OCI-LY7 (cell line): ENCODE measurements around the gene MIDN. TPM values are rescaled to one million over a fixed set of nuclear protein-coding genes. Genes with fewer than 3 reads are reported as not detected.

Source experiments
- BruUV-seq: library from RNA; stranded (reverse); fragments of 400-500 nt; replicated peaks from 2 replicates; lab custom pipeline; 2021; lab: Mats Ljungman, UMichigan
- CTCF ChIA-PET: fragments of 300-600 bp; sonication (Branson Sonifier 250); formaldehyde crosslinking; loops from one replicate; lab custom pipeline; 2022; ENCODE audit warnings: antibody characterized with exemption; ENCODE audit not compliant: unreplicated experiment; lab: Charles Lee
- POLR2A ChIA-PET: fragments of 300-600 bp; sonication (Branson Sonifier 250); formaldehyde crosslinking; loops from one replicate; lab custom pipeline; 2022; ENCODE audit warnings: antibody characterized with exemption; lab: Charles Lee
- DNase-seq: peaks from one replicate; pipeline ENCODE4 v3.0.0-alpha.2; 2015; ENCODE audit warnings: low spot score
- H2AFZ ChIP-seq: fragments of 200-600 bp; sonication (generic), shearing (Covaris generic); 2 replicates; pipeline ENCODE4 v1.6.1; 2014; ENCODE audit warnings: mild to moderate bottlenecking, antibody characterized with exemption, low read length, moderate library complexity
- H3K27ac ChIP-seq: fragments of 200-600 bp; sonication (generic); 2 replicates; pipeline ENCODE4 v1.5.1; 2014; ENCODE audit warnings: mixed run types, low read depth, mild to moderate bottlenecking, moderate library complexity, low read length, inconsistent platforms; ENCODE audit not compliant: poor library complexity, severe bottlenecking
- H3K36me3 ChIP-seq: fragments of 200-600 bp; sonication (generic); 2 replicates; pipeline ENCODE4 v1.6.1; 2014; ENCODE audit warnings: mild to moderate bottlenecking, antibody characterized with exemption, low read length, moderate library complexity, mixed read lengths; ENCODE audit not compliant: insufficient read depth
- H3K4me1 ChIP-seq: fragments of 200-600 bp; sonication (generic); 2 replicates; pipeline ENCODE4 v1.5.1; 2014; ENCODE audit warnings: mild to moderate bottlenecking, low read length; ENCODE audit not compliant: insufficient read depth, poor library complexity, severe bottlenecking
- H3K4me2 ChIP-seq: fragments of 200-600 bp; sonication (generic); 2 replicates; pipeline ENCODE4 v1.6.1; 2014; ENCODE audit warnings: mild to moderate bottlenecking, low read length
- H3K4me3 ChIP-seq: fragments of 200-600 bp; sonication (generic); 2 replicates; pipeline ENCODE4 v1.5.1; 2014; ENCODE audit warnings: mild to moderate bottlenecking, low read depth, low read length; ENCODE audit not compliant: poor library complexity, severe bottlenecking
- H3K79me2 ChIP-seq: fragments of 200-600 bp; sonication (generic); 2 replicates; pipeline ENCODE4 v1.6.1; 2016; ENCODE audit warnings: low read depth, mild to moderate bottlenecking, low read length, moderate library complexity, mixed read lengths; ENCODE audit not compliant: insufficient read depth
- H3K9me2 ChIP-seq: fragments of 200-600 bp; sonication (generic); 2 replicates; pipeline ENCODE4 v1.6.1; 2016; ENCODE audit warnings: mild to moderate bottlenecking, low read length, mixed read lengths; ENCODE audit not compliant: insufficient read depth
- H3K9me3 ChIP-seq: fragments of 200-600 bp; sonication (generic); 2 replicates; pipeline ENCODE4 v1.6.1; 2014; ENCODE audit warnings: mild to moderate bottlenecking, mixed run types, low read length, mixed read lengths
- H4K20me1 ChIP-seq: fragments of 200-600 bp; sonication (generic); 2 replicates; pipeline ENCODE4 v1.6.1; 2014; ENCODE audit warnings: mild to moderate bottlenecking, antibody characterized with exemption, low read length, moderate library complexity, mixed read lengths; ENCODE audit not compliant: insufficient read depth
- CTCF ChIP-seq: fragments of 200-600 bp; sonication (generic); conservative IDR thresholded peaks from 2 replicates; pipeline ENCODE4 v1.5.1; 2014; ENCODE audit warnings: mild to moderate bottlenecking, antibody characterized with exemption, low read length, moderate library complexity, mixed read lengths
- EZH2phosphoT487 ChIP-seq: fragments of 200-600 bp; sonication (generic); IDR thresholded peaks from 2 replicates; pipeline ENCODE4 v1.6.1; 2018; ENCODE audit warnings: low read depth, borderline replicate concordance, mild to moderate bottlenecking, mixed run types, antibody characterized with exemption, low read length, moderate library complexity, mixed read lengths
- intact Hi-C: fragments of 100-400 bp; cut with micrococcal nuclease; formaldehyde crosslinking; loops from one replicate; pipeline ENCODE4 v1.10.0; 2022; ENCODE audit not compliant: unreplicated experiment
- total RNA-seq, 2 experiments: library from RNA; depleted of rRNA in 1 of 2; stranded (reverse); fragments of >200 nt in 1 of 2; shearing (Covaris generic) in 1 of 2; gene quantifications; 2 replicates each; pipeline ENCODE4 v1.2.3, GENCODE V29; 2014 to 2022

The MIDN gene
- total RNA-seq, 2 experiments from 2014 or later = 20.3 to 70.9 TPM

- no TSS peak for BruUV-seq
- Histone ChIP-seq H4K20me1 (no peaks in the 10 kb centered on the region), H3K4me1 (no peaks in the 10 kb centered on the region), H3K79me2 (no peaks in the 10 kb centered on the region), H3K4me3 (no peak overlapping the region), H3K9me2 (no peaks in the 10 kb centered on the region), H3K9me3 (no peaks in the 10 kb centered on the region), H2AFZ (no peak overlapping the region), H3K36me3 (peaks cover 8% of the 10 kb centered on the region), H3K27ac (no peak overlapping the region), H3K4me2 (no peak overlapping the region)
- intact Hi-C loops = no loop called here
- TF ChIP-seq EZH2phosphoT487 (no peak), CTCF (no peak)
- ChIA-PET CTCF (no interaction called here), POLR2A (no interaction called here)
- no peak for DNase-seq
Measured at GRCh38 chr19:1232652-1233072, 15.7 kb upstream of the MIDN start.

GRCh38 chr19:1233115-1233667 lies 15.2 kb upstream of the MIDN start:
- no peak for TF ChIP-seq CTCF
- TF ChIP-seq EZH2phosphoT487 = no peak
- peaks cover 2% of the 10 kb centered on the region for H3K36me3 ChIP-seq
- no peaks in the 10 kb centered on the region for H3K4me1 ChIP-seq
- H4K20me1 ChIP-seq = no peaks in the 10 kb centered on the region
- no peak for DNase-seq
- H3K4me3 ChIP-seq = no peak overlapping the region
- H3K79me2 ChIP-seq = no peaks in the 10 kb centered on the region
- H3K27ac ChIP-seq = no peak overlapping the region
- POLR2A ChIA-PET = no interaction called here
- intact Hi-C loops = no loop called here
- H3K9me3 ChIP-seq = no peaks in the 10 kb centered on the region
- no peak overlapping the region for H3K4me2 ChIP-seq
- no peaks in the 10 kb centered on the region for H3K9me2 ChIP-seq
- CTCF ChIA-PET = no interaction called here
- no peak overlapping the region for H2AFZ ChIP-seq
- BruUV-seq = no TSS peak

GRCh38 chr19:1234051-1234954 lies 14.1 kb upstream of the MIDN start:
- Histone ChIP-seq H3K4me3 (no peak overlapping the region), H4K20me1 (no peaks in the 10 kb centered on the region), H3K4me1 (no peaks in the 10 kb centered on the region), H2AFZ (no peak overlapping the region), H3K79me2 (no peaks in the 10 kb centered on the region), H3K36me3 (no peaks in the 10 kb centered on the region), H3K9me2 (no peaks in the 10 kb centered on the region), H3K9me3 (no peaks in the 10 kb centered on the region), H3K4me2 (no peak overlapping the region), H3K27ac (no peak overlapping the region)
- ChIA-PET POLR2A (no interaction called here), CTCF (no interaction called here)
- no TSS peak for BruUV-seq
- TF ChIP-seq CTCF (no peak), EZH2phosphoT487 (no peak)
- intact Hi-C loops = no loop called here
- no peak for DNase-seq
